ENCODE results near the gene IGSF11.

Gene IGSF11

DNA sequence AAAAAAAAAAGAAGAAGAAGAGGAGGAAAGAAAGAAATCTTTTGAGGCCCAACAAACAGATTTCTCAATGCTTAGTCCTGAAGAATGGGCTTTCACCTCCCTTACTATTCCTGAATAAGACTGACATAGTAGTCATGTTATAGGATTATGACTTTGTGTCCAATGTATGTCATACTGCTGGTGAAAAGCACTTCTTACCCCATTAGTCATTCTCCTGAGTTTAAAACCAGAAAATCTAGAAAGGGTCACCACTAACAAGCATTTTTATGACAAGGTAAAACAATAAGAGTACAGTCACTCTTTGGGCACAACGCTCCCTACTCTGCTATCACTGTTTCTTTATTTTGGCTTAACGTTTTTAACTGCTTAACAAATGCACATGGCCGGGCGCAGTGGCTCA lies 88.2 kb downstream of the IGSF11 start:
- no peak for DNase-seq

DNA sequence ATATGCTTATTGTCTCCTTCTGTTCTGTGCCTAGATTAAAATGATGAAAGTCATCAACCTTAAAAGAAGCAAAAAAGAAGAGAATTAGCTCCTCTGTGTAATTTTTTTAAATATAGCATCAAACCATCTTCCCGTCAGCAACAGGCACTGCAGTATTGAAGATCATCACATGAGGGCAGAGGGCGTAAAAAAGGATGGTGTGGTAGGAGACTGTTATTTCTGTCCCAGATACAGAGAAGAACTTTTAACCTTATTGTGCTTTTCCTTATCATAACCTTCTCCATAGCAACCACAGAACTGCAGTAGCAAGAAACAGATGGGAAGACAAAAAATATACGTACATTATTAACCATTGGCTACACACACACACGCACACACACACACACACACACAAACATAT lies 88.8 kb downstream of the IGSF11 start:
- no peak for DNase-seq

GRCh38 chr3:118943597-118943996 lies 91.0 kb downstream of the IGSF11 start:
- no peak for DNase-seq

- no peak for DNase-seq
Measured at GRCh38 chr3:118942671-118943070, 92.0 kb downstream of the IGSF11 start.

DNA sequence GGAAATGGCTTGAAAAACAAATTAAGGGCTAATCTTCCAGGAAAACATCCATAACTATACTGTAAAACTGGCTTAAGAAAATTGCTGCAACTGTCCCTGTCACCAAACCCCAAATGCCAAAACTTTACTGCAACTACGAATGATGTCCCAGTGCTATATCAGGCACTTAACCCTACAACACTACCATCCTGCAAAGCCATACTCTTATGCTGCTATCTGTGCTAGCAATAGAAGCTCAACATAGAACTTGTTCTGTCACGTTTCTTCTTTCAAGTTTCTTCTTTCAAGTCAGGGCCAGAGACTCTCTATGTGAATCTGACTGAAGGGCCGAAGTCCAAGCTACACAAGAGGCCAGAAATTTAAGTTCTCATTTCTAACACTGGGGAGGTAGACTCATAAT lies 92.5 kb downstream of the IGSF11 start:
- DNase-seq = no peak

GRCh38 chr3:118941236-118941635 lies 93.4 kb downstream of the IGSF11 start:
- DNase-seq = no peak

DNA sequence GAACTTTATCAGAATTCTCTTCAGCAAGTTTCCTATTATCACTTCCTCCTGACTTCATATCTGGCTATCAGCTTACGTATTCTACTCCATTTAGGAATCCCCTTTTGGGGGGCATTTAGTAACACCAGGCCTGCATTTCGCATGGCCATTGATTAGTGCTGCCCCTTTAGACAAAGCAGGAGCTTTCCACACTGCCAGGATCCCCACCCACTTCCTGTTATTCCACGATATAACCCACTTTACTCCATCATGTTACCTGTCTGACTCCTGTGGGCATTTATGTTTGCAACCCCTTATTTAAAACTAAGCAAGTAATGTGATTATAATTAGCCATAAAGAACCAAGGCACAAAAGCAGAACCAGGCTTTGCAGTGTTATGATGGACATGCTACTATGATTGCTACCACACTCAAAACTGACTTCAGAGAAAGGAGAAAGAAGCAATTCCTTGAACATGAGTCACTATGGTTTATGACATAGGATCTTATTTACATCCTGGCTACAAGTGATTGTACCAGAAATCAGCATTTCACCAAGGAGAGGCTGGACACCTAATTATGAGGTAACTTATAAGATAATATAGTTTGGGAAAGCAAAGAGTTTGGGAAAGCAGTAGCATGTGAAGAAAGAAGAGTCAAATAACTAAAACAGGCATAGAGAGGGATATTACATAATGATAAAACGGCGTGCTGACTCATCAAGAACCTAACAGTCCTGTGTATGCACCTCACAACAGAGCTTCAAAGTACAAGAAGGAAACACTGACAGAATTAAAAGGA lies 96.3 kb downstream of the IGSF11 start:
- DNase-seq = no peak

- no peak for DNase-seq
Measured at GRCh38 chr3:118936811-118937210, 97.8 kb downstream of the IGSF11 start.

GRCh38 chr3:118932822-118933558 lies 101.7 kb downstream of the IGSF11 start:
- DNase-seq = no peak

DNA sequence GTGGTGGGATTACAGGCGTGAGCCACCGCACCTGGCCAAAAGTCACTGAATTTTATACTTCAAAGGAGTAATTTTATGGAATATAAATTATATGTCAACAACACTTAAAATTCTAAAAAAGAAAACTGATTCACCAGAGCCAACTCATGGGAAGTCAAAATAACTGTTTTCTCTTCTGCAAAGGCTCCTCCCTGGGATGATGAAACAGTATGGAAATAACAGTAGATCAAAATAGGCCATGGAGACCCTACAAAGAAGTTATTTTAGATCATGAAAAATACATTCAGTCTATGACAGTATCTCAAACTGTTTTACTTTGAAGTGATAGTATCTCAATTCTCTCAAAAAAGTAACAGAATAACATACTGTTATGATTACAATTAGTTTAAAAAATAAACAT lies 102.7 kb downstream of the IGSF11 start:
- no peak for DNase-seq

DNA sequence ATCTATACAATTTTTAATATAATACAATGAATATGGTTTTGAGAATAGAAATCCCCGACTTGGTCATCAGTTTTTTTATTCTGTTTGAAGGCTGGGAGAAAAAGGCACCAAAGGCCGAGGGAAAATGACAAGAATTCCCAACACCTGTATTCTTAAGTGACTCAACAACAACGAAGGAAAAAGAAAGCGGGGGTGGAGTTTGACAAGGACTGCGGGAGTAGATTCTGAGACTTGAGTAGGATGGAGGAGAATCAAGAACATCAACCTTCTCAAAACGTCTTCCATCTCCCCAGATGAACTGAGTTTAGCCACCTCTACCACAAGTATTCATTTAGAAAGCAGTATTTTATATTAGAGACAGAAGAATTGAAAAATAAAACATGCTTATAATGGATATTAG lies 107.2 kb downstream of the IGSF11 start:
- no peak for DNase-seq

DNA sequence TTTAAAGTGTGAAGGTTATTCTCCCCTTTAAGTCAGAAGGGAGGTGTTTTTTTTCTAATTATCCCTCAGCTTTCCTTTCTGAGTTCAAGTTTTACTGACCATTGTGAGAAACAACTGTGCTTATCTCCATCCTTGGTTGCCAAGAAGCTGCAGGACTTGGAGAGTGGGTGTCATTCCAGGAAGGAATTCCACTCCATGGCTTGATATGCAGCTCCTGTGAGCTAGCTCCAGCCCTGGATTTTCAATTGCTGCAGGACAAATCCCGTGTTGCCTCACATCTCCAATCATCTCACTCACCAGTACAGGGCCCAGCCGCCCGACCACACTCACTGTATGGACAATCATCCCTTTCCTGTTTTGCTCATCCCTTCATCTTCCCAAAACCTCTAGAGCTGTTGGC lies 122.5 kb downstream of the IGSF11 start:
- DNase-seq = no peak

DNA sequence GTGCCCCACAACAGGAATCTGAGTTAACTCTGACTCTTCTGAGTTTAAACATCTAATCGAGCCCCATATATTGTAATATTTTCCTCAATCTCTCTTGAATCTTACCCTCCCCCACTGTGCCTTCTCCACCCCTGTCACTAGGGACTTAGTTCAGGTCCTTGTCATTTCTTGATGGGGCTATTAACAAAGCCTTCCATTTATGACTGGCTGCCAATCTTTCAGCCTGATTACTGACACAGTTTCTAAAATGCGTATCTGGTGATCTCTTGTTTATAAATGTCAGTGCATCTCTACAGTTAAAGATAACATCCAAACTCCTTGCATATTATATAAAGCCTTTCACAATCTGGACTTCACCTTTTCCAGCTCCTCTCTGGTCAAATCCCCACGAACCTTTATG lies 124.3 kb downstream of the IGSF11 start:
- DNase-seq = no peak

GRCh38 chr3:118909763-118910162 lies 124.9 kb downstream of the IGSF11 start:
- DNase-seq = no peak

- DNase-seq = no peak
Measured at GRCh38 chr3:118907909-118908308, 126.7 kb downstream of the IGSF11 start.

- DNase-seq = no peak
Measured at GRCh38 chr3:118900737-118901525, 133.7 kb downstream of the IGSF11 start.

- peak; percentile 9 for DNase-seq
Measured at GRCh38 chr3:118890206-118890605, 144.4 kb downstream of the IGSF11 start.

GRCh38 chr3:118889691-118890090 lies 145.0 kb downstream of the IGSF11 start:
- no peak for DNase-seq

GRCh38 chr3:118886708-118887107 lies 147.9 kb downstream of the IGSF11 start:
- DNase-seq = no peak

- peak; percentile 32 for DNase-seq
Measured at GRCh38 chr3:118884748-118885206, 149.9 kb downstream of the IGSF11 start.

GRCh38 chr3:118882353-118882947 lies 152.2 kb downstream of the IGSF11 start:
- peak; percentile 45 for DNase-seq

DNA sequence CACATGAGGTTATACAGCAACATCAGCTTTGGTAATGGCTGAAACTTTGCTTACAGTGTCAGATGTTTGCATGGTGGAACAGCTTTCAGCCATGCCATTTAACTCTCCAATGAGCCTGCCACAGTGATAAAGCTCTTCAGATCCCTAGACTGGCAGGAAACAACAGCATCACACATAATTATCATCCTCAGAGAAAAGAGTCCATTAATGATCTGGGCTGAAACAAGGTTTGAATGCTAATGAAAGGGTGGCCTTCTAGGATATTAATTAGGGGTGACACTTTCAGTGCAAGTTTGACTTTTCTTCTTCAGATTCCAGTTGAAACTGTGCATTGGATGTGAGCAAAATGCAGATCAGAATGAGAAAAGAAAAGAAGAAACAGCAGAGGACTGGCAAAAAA lies 166.6 kb downstream of the IGSF11 start:
- no peak for DNase-seq

- no peak for DNase-seq
Measured at GRCh38 chr3:118863731-118864322, 170.8 kb downstream of the IGSF11 start.

Measured in DMS79 treated with DMSO at 0.1 percent for 48 hours (cell line).